ENCODE results near the gene MBP.

DNA sequence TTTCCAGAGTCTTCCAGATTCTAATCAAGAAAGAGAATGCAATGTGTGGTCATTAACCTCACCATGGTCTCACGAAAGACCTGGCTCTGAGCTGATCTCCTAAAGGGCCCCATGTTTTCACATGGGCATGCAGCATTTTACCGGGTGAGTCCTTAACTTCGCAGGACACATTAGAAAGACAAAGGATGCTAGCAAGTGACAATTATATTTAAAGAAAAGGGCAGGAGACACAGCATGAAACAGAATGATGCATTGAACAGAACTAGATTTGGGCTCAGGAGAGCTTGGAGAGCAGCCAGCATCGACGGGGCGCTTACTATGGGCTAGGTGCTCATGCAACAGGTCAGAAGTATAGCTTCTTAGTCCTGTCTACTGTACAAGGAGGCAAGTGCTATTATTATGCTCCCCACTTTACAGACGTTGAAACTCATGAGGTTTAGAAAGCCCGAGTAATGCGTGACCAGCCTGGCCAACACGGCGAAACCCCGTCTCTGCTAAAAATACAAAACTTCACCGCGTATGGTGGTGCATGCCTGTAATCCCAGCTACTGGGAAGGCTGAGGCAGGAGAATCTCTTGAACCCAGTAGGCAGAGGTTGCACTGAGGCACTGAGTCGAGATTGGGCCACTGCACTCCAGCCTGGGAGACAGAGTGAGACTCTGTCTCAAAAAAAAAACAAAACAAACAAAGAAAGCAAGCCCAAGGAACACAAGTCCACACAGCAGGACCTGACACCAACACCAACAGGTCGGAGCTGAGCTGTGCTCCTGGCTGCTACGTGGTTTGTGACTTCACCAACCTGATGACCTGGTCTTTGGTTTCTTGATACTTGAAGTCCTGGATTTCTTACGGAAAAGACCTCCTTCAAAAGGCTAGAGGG, 16.1 kb downstream of the MBP start:
- TF ChIP-seq, protein P1, sequence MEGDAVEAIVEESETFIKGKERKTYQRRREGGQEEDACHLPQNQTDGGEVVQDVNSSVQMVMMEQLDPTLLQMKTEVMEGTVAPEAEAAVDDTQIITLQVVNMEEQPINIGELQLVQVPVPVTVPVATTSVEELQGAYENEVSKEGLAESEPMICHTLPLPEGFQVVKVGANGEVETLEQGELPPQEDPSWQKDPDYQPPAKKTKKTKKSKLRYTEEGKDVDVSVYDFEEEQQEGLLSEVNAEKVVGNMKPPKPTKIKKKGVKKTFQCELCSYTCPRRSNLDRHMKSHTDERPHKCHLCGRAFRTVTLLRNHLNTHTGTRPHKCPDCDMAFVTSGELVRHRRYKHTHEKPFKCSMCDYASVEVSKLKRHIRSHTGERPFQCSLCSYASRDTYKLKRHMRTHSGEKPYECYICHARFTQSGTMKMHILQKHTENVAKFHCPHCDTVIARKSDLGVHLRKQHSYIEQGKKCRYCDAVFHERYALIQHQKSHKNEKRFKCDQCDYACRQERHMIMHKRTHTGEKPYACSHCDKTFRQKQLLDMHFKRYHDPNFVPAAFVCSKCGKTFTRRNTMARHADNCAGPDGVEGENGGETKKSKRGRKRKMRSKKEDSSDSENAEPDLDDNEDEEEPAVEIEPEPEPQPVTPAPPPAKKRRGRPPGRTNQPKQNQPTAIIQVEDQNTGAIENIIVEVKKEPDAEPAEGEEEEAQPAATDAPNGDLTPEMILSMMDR (IDR thresholded peaks at IDR 0.05 in 4 of 5, conservative IDR thresholded peaks at IDR 0.05 in 1 of 5) = no peak
- no peak for TF ChIP-seq POLR2A (IDR thresholded peaks at IDR 0.05)

All from gastrocnemius medialis (tissue), 4 donors.